Upper lobe of right lung (tissue), 1 donor: Measurements from ENCODE around the gene PDE7B. TPM values are rescaled to one million over a fixed set of nuclear protein-coding genes. Genes with fewer than 3 reads are reported as not detected.

Experiments
- ATAC-seq: fragments of 200-7000 bp; cut with Tn5 transposase; one replicate; pipeline ENCODE4 v1.9.1; 2020; ENCODE audit warnings: mild to moderate bottlenecking, moderate library complexity
- DNase-seq: peaks from one replicate; pipeline ENCODE4 v3.0.0-alpha.2; 2020
- H3K27ac ChIP-seq: fragments of 200-600 bp; one replicate; pipeline ENCODE4 v1.8.0; 2022
- H3K27me3 ChIP-seq: fragments of 200-600 bp; one replicate; pipeline ENCODE4 v1.8.0; 2022; ENCODE audit warnings: mild to moderate bottlenecking
- H3K36me3 ChIP-seq: fragments of 200-600 bp; one replicate; pipeline ENCODE4 v1.8.0; 2022
- H3K4me1 ChIP-seq: fragments of 200-600 bp; one replicate; pipeline ENCODE4 v1.8.0; 2022
- H3K4me3 ChIP-seq: fragments of 200-600 bp; one replicate; pipeline ENCODE4 v1.8.0; 2022; ENCODE audit warnings: mild to moderate bottlenecking
- H3K9me3 ChIP-seq: fragments of 200-600 bp; one replicate; pipeline ENCODE4 v1.8.0; 2022
- intact Hi-C: fragments of 100-400 bp; cut with DNase I; formaldehyde crosslinking; loops from one replicate; pipeline ENCODE4 v1.11.0; 2022
- total RNA-seq: library from RNA; stranded (reverse); fragmentation: NEBNext Ultra II Directional; extraction: Animal tissue kit (Norgen Biotek cat#: 25700); gene quantifications from one replicate; pipeline ENCODE4 v1.2.1, GENCODE V29; 2021
- TF ChIP-seq, protein P1 (sequence below): fragments of 200-600 bp; IDR thresholded peaks from one replicate; pipeline ENCODE4 v1.8.0; 2022; ENCODE audit warnings: antibody characterized with exemption
- donor health status: DM: no; HTN: yes; CAD: no; lungs with severe emphysema.

Gene PDE7B
- total RNA-seq, 1 donor from 2014 or later: 4.2 TPM

GRCh38 chr6:135936606-135937005, 85.1 kb downstream of the PDE7B start:
- Histone ChIP-seq H3K4me1 (no peaks in the 10 kb centered on the region), H3K9me3 (no peaks in the 10 kb centered on the region), H3K27me3 (no peaks in the 10 kb centered on the region), H3K27ac (no peak overlapping the region), H3K36me3 (no peaks in the 10 kb centered on the region), H3K4me3 (no peak overlapping the region)
- TF ChIP-seq, protein P1, sequence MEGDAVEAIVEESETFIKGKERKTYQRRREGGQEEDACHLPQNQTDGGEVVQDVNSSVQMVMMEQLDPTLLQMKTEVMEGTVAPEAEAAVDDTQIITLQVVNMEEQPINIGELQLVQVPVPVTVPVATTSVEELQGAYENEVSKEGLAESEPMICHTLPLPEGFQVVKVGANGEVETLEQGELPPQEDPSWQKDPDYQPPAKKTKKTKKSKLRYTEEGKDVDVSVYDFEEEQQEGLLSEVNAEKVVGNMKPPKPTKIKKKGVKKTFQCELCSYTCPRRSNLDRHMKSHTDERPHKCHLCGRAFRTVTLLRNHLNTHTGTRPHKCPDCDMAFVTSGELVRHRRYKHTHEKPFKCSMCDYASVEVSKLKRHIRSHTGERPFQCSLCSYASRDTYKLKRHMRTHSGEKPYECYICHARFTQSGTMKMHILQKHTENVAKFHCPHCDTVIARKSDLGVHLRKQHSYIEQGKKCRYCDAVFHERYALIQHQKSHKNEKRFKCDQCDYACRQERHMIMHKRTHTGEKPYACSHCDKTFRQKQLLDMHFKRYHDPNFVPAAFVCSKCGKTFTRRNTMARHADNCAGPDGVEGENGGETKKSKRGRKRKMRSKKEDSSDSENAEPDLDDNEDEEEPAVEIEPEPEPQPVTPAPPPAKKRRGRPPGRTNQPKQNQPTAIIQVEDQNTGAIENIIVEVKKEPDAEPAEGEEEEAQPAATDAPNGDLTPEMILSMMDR: no peak
- ATAC-seq (no peak), DNase-seq (no peak)
- intact Hi-C loops: no loop called here

- Histone ChIP-seq H3K36me3 (no peaks in the 10 kb centered on the region), H3K9me3 (no peaks in the 10 kb centered on the region), H3K4me3 (no peak overlapping the region), H3K27ac (no peak overlapping the region), H3K4me1 (no peaks in the 10 kb centered on the region), H3K27me3 (no peaks in the 10 kb centered on the region)
- intact Hi-C loops: no loop called here
- DNase-seq (no peak), ATAC-seq (no peak)
- TF ChIP-seq, protein P1: no peak
Observed at GRCh38 chr6:135937106-135937505, 85.6 kb downstream of the PDE7B start.

- TF ChIP-seq, protein P1: peak; percentile 41
- no peaks in the 10 kb centered on the region for H3K4me1 ChIP-seq
- DNase-seq (no peak), ATAC-seq (peak; percentile 68)
- H3K27me3 ChIP-seq: no peaks in the 10 kb centered on the region
- H3K27ac ChIP-seq: peak overlapping the region; percentile 45
- intact Hi-C loops: no loop called here
- no peaks in the 10 kb centered on the region for H3K9me3 ChIP-seq
- H3K4me3 ChIP-seq: peak overlapping the region; percentile 15
- no peaks in the 10 kb centered on the region for H3K36me3 ChIP-seq
Observed at GRCh38 chr6:135938576-135939207, 87.2 kb downstream of the PDE7B start.

- Histone ChIP-seq H3K27ac (peak overlapping the region; percentile 45), H3K27me3 (no peaks in the 10 kb centered on the region), H3K36me3 (no peaks in the 10 kb centered on the region), H3K4me3 (peak overlapping the region; percentile 15), H3K9me3 (no peaks in the 10 kb centered on the region), H3K4me1 (no peaks in the 10 kb centered on the region)
- ATAC-seq (no peak), DNase-seq (no peak)
- intact Hi-C loops: no loop called here
- TF ChIP-seq, protein P1: no peak
Observed at GRCh38 chr6:135939208-135939591, 87.7 kb downstream of the PDE7B start.

DNA sequence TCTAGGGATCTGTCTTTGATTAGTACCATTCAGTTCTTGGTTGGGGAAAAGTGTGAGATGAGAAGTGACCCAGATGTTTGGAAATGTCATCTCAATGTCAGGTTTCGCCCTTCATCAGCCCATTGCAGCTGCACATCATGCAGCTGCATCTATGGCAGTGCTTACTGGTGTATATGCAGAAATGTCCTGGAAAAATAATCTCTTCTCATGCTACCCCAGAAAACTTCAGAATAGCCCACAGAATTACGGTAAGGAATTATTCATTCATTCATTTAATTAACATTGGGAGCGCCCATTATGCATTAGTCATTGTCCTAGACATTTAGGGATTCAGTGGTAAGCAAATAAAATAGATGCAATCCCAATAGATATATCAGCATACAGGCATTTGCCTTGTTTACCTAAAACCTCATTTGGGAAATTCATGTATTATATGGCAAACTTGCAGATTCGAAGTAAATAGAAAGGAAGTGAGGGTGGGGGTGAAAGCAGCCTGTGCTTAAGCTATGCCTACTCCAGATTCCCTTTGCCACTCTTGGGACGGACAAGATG, 89.2 kb downstream of the PDE7B start:
- H3K4me3 ChIP-seq: no peak overlapping the region
- H3K9me3 ChIP-seq: no peaks in the 10 kb centered on the region
- H3K27ac ChIP-seq: no peak overlapping the region
- H3K27me3 ChIP-seq: no peaks in the 10 kb centered on the region
- TF ChIP-seq, protein P1: no peak
- ATAC-seq (no peak), DNase-seq (no peak)
- no peaks in the 10 kb centered on the region for H3K4me1 ChIP-seq
- intact Hi-C loops: no loop called here
- no peaks in the 10 kb centered on the region for H3K36me3 ChIP-seq
